ENCODE results near the gene ADCY3. TPM values are rescaled to one million over a fixed set of nuclear protein-coding genes. Genes with fewer than 3 reads are reported as not detected.
"Not testable (repeated sequence)": the region's sequence is repeated elsewhere in the genome, so short reads cannot be mapped to it uniquely, and the experiment has no call there.

The ADCY3 gene
- total RNA-seq, 1 donor from 2014 or later, result 25.3 TPM

DNA sequence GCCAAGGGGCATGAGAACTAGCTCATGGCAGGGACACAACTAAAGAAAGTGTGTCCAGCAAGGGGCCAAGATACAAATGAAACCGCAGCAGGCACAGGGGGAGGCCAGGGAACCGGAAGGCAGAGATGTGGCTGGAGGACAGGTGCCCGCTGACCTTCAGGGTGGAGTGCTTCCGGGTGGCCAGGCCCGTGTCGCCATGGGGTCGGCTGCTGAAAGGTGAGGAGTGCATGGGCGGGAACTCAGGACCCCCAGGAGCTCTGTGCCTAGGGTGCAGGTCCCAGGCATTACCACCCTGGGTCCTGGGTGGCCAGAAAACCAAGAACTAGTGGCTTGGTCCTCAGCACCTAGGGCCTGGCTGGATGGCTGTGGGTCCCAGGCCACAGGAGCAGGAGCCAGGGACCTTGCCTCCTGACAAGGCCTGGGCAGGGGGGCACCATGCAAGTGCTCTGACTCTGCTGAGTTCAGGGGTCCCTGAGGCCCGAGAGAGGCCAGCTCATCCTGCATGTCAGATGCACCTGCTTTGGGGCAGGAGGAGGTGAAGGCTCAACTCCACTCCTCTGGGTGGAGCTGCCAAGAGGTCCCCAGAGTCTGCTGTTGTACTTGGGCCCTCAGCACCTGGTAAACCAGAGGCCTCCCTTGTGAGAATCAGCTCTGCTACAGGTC, 75.9 kb downstream of the ADCY3 start:
- DNase-seq, result no peak

- DNase-seq, result no peak
Observed at GRCh38 chr2:24843330-24843860, 76.6 kb downstream of the ADCY3 start.

- DNase-seq, result no peak
Observed at GRCh38 chr2:24842081-24843050, 77.7 kb downstream of the ADCY3 start.

- no peak for DNase-seq
Observed at GRCh38 chr2:24840962-24841945, 78.8 kb downstream of the ADCY3 start.

GRCh38 chr2:24840164-24840869, 79.7 kb downstream of the ADCY3 start:
- no peak for DNase-seq

GRCh38 chr2:24839729-24840128, 80.3 kb downstream of the ADCY3 start:
- no peak for DNase-seq

DNA sequence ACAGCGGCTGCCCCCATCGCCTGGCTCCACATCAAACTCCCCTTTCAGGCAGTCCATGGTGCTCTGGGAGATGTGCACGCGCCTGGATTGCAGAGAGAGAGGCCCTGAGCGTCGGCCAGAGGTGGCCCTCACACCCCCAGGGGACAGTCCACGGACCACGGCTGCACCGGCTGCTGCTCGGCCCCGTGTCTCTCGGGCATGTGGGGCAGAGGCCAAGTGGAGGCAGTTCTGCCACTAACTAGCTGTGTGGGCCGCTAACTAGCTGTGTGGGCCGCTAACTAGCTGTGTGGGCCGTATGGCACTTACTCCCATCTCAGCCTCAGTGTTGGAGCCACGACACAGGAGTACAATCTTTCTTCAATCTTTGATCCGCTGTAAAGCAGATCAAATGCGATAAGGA, 81.5 kb downstream of the ADCY3 start:
- DNase-seq, result no peak

DNA sequence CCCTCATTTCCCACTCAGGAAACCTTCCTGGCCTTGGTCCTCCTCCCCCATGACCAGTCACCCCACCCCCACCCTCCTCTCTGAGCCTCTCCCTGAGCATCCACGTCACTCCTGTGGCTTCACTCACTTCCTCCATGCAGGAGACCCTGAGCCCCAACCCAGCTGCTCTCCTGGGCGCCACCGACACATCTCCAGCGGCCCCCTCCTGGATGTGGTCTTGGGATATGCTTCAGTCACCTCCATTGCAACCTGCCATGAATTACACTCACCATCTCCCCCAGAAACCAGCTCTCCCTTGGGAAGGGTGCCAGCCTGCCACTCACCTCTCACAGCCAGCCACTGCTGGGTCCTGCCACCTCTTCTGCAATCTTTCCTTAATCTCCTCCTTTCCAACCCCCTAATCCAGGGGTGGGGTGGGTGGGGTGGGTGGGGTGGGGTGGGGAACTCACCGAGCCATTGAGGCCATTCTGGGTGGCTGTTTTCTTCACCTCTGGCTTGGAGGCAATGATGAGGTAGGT, 82.0 kb downstream of the ADCY3 start:
- DNase-seq, result no peak

DNA sequence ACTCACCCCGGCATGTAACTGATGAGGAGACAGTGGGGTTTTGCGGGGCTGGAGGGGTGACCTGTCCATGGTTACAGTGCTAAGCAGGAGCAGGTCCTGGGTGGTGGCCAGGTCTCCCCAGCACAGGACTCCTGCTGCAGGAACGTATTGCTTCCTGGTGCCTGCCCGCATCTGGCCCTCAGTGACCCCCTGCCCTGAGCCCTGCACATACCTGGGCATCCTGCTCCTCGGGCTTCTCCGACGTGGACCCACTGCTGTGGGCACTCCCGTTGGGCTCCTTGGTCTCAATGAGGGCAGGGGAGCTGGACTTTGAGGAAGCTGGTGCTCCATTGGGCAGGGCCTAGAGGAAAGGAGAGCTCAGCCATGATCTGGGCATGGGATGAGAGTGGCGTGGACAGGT, 83.3 kb downstream of the ADCY3 start:
- no peak for DNase-seq

DNA sequence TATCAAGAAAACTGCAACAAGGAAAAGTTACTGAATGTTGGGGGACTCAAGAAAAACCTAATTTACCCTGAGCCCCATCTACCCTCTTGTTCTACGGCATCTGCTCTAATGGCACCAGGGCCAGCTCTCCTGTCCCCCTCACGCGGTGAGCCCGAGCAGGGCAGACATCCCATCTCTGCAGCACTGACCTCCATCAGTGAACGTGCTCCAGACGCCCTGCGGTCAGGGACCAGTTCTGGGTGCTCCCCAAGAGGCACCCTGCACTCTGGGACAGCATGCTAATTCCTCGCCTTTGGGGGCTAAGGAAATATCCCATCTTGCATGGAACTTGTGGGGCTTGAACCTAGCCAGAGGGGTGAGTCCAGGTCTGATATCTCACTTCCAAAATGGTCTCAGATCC, 83.8 kb downstream of the ADCY3 start:
- no peak for DNase-seq

GRCh38 chr2:24835411-24835810, 84.6 kb downstream of the ADCY3 start:
- DNase-seq, result not testable (repeated sequence)

- DNase-seq, result no peak
Observed at GRCh38 chr2:24834733-24835395, 85.2 kb downstream of the ADCY3 start.

- DNase-seq, result no peak
Observed at GRCh38 chr2:24833821-24834732, 86.0 kb downstream of the ADCY3 start.

DNA sequence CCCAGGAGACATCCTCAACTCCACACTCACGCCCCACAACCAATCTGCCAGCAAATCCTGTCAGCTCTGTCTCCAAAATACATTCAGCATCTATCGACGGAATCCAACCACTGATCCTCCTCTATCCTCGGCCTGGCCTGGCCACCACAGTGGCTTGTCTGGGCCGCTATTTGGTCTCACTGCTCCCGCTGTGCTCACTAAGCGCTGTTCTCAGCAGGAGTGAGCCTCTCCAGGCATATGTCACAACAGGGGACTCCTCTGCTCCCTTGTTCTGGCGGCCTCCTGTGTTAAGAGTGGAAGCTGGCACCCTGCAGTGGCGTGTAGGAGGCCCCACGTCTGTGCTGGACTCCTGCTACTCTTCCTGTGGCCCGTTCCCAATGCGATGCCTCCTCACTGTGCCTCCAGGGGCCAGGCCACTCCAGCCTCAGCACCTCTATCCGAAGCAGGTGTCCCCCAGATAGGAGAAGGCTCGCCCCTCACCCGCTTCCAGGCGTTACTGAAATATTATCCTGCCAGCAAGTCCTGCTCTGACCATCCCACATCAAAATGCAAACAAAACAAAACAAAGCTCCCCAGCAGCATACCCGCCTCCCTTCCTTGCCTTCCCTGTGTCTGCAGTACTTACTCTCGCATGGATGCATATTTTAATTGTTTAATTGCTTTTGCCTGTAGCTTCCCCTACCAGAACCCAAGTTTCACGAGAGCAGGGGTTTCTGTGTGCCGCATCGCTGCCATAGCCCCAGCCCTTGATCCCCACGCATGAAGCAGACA, 86.9 kb downstream of the ADCY3 start:
- no peak for DNase-seq

DNA sequence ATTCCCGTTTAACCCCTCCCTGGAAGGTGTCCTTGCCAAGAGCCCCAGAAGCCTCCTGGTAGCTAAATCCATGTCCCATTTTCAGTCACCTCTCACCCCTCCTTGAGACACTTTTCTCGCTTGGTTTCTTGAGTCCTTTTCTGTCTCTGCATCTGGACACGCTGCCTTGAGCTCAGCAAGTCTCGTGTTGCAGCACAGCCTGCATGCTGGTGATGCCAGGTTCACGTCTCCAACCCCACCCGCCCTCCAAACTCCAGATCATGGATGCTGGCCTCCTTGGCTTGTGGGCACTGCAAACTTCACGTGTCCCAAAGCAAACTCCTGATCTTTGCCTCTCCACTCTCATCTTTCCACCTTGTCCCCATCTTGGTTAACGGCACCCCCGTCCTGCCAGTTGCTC, 87.5 kb downstream of the ADCY3 start:
- no peak for DNase-seq

GRCh38 chr2:24832073-24832461, 88.0 kb downstream of the ADCY3 start:
- DNase-seq, result no peak

- no peak for DNase-seq
Observed at GRCh38 chr2:24831221-24832072, 88.6 kb downstream of the ADCY3 start.

GRCh38 chr2:24830786-24831185, 89.3 kb downstream of the ADCY3 start:
- no peak for DNase-seq

Measured in skin of body (tissue), 2 donors.